SKM-1 (cell line): ENCODE measurements around the gene APOA1.
A peak's percentile ranks its signal among the peaks of the same experiment; 100 is the strongest.

Experiments
- DNase-seq: peaks from one replicate; lab custom pipeline; 2025; ENCODE audit not compliant: unreplicated experiment; lab: John Stamatoyannopoulos, UW

The APOA1 gene

GRCh38 chr11:116791813-116792143 lies 45.6 kb downstream of the APOA1 start, which contains the start of gene APOA5:
TSS of gene APOA5 (minus strand) at chr11:116791879. CDS start at chr11:116791860, 19 bp downstream.
- DNase-seq: no peak

- DNase-seq: peak; percentile 21
These were observed 46.2 kb downstream of the APOA1 start for GRCh38 chr11:116791002-116791812.

GRCh38 chr11:116790167-116791001 lies 47.0 kb downstream of the APOA1 start:
- DNase-seq: no peak

- DNase-seq: no peak
These were observed 48.4 kb downstream of the APOA1 start for GRCh38 chr11:116788975-116789374.

- no peak for DNase-seq
These were observed 48.9 kb downstream of the APOA1 start for GRCh38 chr11:116788534-116788933.

GRCh38 chr11:116787786-116788486 lies 49.5 kb downstream of the APOA1 start, which contains the start of gene ZPR1:
TSS of gene ZPR1 (minus strand) at chr11:116788023. CDS start at chr11:116787990, 33 bp downstream.
- DNase-seq: peak; percentile 54

- DNase-seq: no peak
These were observed 50.0 kb downstream of the APOA1 start for GRCh38 chr11:116787436-116787785.

GRCh38 chr11:116786966-116787365 lies 50.5 kb downstream of the APOA1 start:
- no peak for DNase-seq

- no peak for DNase-seq
These were observed 51.1 kb downstream of the APOA1 start for GRCh38 chr11:116786326-116786725.
